Chondrocyte (in vitro differentiated cells): ENCODE measurements around the gene TSPAN2. TPM values are rescaled to one million over a fixed set of nuclear protein-coding genes. Genes with fewer than 3 reads are reported as not detected.

ENCODE experiments used
- DNase-seq: peaks from one replicate; pipeline ENCODE4 v3.0.0; 2021; ENCODE audit warnings: mixed read lengths, low spot score
- H3K27ac Mint-ChIP-seq: one replicate; pipeline ENCODE4 v1.8.0; 2021; ENCODE audit warnings: mild to moderate bottlenecking, moderate library complexity, mixed read lengths; ENCODE audit not compliant: unreplicated experiment
- H3K27me3 Mint-ChIP-seq: 2 replicates; pipeline ENCODE4 v1.8.0; 2021; ENCODE audit warnings: low read depth, mixed read lengths
- H3K36me3 Mint-ChIP-seq: 2 replicates; pipeline ENCODE4 v1.8.0; 2021; ENCODE audit warnings: low read depth, mixed read lengths
- H3K4me1 Mint-ChIP-seq: 2 replicates; pipeline ENCODE4 v1.8.0; 2021; ENCODE audit warnings: low read depth, mild to moderate bottlenecking, mixed read lengths
- H3K4me3 Mint-ChIP-seq: one replicate; pipeline ENCODE4 v1.8.0; 2021; ENCODE audit warnings: mild to moderate bottlenecking, moderate library complexity, mixed read lengths; ENCODE audit not compliant: unreplicated experiment
- H3K9me3 Mint-ChIP-seq: 2 replicates; pipeline ENCODE4 v1.8.0; 2021; ENCODE audit warnings: low read depth, mixed read lengths
- total RNA-seq: library from RNA; stranded (reverse); gene quantifications from 3 replicates; pipeline ENCODE4 v1.2.1, GENCODE V29; 2021
- TF ChIP-seq, protein P1 (sequence below): fragments of 200-600 bp; sonication (generic); IDR thresholded peaks from 2 replicates; pipeline ENCODE4 v1.5.0; 2021; ENCODE audit warnings: antibody characterized with exemption, mild to moderate bottlenecking, moderate library complexity

The TSPAN2 gene
- total RNA-seq, 1 donor from 2014 or later: 218 TPM

DNA sequence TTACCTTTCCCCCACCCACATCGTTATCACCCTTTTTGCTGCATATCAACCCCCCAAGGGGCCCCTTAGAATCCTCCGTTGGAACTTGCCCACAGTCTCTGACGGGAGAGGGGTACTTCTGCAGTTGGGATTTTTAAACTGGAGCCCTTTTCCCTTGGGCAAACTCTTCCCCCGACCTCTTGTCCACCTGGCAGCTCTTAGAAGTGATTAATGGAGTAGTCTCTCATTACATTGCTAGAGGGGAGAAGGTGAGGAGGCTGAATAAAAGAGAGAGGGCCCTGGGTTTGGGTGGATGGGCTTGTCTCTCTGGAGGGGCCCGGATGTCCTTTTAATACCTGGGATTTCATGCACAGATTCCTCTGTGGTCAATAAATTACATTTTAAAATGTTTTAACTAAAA, 27.2 kb upstream of the TSPAN2 start:
- no peak for DNase-seq
- H3K4me3 Mint-ChIP-seq: no peak overlapping the region
- H3K27me3 Mint-ChIP-seq: no peaks in the 10 kb centered on the region
- H3K9me3 Mint-ChIP-seq: peaks cover 25% of the 10 kb centered on the region
- H3K36me3 Mint-ChIP-seq: peaks cover 7% of the 10 kb centered on the region
- peaks cover 66% of the 10 kb centered on the region for H3K4me1 Mint-ChIP-seq
- TF ChIP-seq, protein P1, sequence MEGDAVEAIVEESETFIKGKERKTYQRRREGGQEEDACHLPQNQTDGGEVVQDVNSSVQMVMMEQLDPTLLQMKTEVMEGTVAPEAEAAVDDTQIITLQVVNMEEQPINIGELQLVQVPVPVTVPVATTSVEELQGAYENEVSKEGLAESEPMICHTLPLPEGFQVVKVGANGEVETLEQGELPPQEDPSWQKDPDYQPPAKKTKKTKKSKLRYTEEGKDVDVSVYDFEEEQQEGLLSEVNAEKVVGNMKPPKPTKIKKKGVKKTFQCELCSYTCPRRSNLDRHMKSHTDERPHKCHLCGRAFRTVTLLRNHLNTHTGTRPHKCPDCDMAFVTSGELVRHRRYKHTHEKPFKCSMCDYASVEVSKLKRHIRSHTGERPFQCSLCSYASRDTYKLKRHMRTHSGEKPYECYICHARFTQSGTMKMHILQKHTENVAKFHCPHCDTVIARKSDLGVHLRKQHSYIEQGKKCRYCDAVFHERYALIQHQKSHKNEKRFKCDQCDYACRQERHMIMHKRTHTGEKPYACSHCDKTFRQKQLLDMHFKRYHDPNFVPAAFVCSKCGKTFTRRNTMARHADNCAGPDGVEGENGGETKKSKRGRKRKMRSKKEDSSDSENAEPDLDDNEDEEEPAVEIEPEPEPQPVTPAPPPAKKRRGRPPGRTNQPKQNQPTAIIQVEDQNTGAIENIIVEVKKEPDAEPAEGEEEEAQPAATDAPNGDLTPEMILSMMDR: no peak
- H3K27ac Mint-ChIP-seq: no peak overlapping the region

DNA sequence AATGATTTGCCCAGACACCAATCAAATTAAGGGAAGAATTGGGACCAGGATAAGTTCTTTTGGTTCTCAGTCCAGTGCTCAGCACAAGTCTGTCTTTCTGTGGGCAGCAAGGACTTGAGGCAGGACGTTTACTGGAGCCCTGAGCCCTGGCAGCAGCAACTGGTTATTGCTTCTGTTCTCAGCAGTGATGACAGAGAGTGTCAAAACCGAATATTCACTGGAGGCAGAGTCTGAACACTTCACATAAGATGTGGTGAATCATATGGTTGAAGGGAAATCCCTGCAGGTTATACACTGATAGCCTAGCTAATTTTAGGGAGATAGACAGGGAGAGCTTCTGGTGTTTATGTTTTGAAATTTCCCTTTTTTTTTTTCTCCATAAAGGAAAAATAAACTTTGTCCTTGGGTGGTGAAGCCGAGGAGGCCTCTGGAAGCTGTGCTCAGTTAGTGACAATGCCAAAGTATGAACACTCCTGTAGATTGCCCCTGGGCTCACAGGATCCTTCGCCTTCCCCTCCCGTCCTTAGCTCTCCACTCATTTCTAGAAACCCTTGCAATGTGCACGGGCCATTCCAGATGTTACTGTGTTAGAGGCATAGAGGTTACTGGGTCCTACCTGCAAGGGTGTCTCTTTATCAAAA, 26.3 kb upstream of the TSPAN2 start:
- peak overlapping the region; percentile 87 for H3K27ac Mint-ChIP-seq
- H3K27me3 Mint-ChIP-seq: no peaks in the 10 kb centered on the region
- no peak for DNase-seq
- TF ChIP-seq, protein P1: no peak
- peaks cover 6% of the 10 kb centered on the region for H3K36me3 Mint-ChIP-seq
- H3K9me3 Mint-ChIP-seq: peaks cover 20% of the 10 kb centered on the region
- H3K4me3 Mint-ChIP-seq: no peak overlapping the region
- peaks cover 66% of the 10 kb centered on the region for H3K4me1 Mint-ChIP-seq

DNA sequence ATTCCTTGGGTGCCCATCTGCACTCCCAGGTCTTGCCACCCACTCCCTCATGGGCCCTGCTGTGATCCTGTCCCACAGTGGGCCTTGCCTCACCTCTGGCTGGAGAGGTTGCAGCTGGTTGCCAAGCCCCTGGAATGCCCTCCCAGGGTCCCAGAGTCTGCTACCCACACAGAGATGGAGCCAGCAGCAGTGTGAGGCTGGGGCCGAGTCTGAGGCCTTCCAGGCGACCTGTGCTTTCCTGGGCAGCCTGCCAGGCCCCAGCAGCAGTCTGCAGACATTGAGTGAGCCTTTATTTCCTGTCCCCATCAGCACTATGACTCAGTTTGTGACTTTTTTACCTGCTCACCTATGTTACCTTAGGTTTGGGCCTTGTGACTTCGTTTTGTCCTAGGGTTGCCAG, 25.0 kb upstream of the TSPAN2 start:
- H3K36me3 Mint-ChIP-seq: peaks cover 2% of the 10 kb centered on the region
- H3K4me1 Mint-ChIP-seq: peaks cover 62% of the 10 kb centered on the region
- TF ChIP-seq, protein P1: no peak
- H3K27me3 Mint-ChIP-seq: no peaks in the 10 kb centered on the region
- H3K27ac Mint-ChIP-seq: peak overlapping the region; percentile 87
- peaks cover 16% of the 10 kb centered on the region for H3K9me3 Mint-ChIP-seq
- H3K4me3 Mint-ChIP-seq: no peak overlapping the region
- no peak for DNase-seq

DNA sequence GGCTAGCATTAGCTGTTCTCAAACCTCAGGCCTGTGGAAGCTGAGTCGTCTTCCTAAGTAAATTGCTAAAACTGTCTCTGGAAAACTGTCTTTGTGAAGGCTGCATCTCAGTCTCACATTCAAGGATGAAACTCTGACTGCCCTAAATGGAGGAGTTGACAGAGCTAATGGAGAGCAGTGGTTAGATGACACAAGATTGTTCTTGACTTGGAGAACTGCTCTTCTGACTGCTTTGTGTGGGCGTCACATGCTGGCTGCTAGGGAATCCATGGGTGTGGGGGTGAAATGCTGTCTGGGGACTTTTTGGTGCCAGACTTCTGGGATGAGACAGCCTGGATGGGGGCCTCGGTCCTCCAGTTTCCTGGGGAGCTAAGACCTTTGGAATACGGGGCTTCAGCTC, 24.5 kb upstream of the TSPAN2 start:
- H3K4me3 Mint-ChIP-seq: no peak overlapping the region
- TF ChIP-seq, protein P1: no peak
- peak overlapping the region; percentile 87 for H3K27ac Mint-ChIP-seq
- H3K27me3 Mint-ChIP-seq: no peaks in the 10 kb centered on the region
- no peak for DNase-seq
- peaks cover 57% of the 10 kb centered on the region for H3K4me1 Mint-ChIP-seq
- H3K36me3 Mint-ChIP-seq: peaks cover 2% of the 10 kb centered on the region
- peaks cover 13% of the 10 kb centered on the region for H3K9me3 Mint-ChIP-seq

DNA sequence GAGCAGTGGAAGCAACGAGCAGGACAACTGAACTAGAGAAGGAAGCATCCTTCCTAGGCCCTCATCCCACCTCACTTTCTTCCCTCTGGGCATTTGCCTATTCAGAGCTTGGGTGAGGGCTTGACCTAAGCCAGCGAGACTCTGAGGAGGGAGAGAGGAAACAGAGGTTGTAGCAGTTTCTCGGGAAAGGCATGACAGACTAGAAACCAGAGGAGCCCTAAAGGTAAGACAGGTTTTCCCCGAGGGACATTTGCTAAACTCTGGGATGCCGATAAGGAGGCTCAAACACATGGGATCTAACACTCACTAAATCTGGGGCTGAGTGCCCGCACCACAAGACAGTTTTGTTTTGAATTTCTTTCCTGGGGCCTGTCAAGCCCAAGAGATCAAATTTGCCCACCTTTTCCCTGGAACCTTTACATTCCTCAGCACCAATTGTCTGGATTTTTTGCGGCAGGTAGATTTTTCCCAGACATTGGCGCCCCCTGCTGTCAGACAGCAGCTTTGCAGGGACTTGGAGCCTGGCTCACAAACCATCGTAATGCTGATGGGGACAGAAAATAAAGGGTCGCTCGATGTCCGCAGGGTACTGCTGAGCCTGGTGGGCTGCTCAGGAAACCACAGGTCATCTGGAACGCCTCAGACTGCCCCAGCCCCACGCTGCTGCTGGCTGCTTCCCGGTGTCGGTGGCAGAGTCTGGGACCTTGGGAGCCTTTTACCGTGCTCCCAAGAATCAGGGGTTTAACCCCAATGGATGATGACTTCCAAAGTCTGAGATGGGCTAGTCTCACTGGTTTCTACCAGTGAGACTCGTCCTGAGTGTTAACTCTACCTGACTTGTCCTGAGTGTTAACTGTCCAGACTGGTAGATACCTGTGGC, 23.4 kb upstream of the TSPAN2 start:
- H3K27me3 Mint-ChIP-seq: no peaks in the 10 kb centered on the region

More for the DNA sequence above, 23.4 kb upstream of the TSPAN2 start:
- DNase-seq: no peak
- Mint-ChIP-seq H3K36me3 (peaks cover 2% of the 10 kb centered on the region), H3K27ac (peak overlapping the region; percentile 87), H3K4me1 (peaks cover 52% of the 10 kb centered on the region), H3K4me3 (no peak overlapping the region), H3K9me3 (peaks cover 6% of the 10 kb centered on the region)
- TF ChIP-seq, protein P1: peak; percentile 99
